K562 (cell line): ENCODE data around the gene BANP. TPM values are rescaled to one million over a fixed set of nuclear protein-coding genes. Genes with fewer than 3 reads are reported as not detected.

Source experiments
- ATAC-seq: fragments of 200-7000 bp; cut with Tn5 transposase; 3 replicates; pipeline ENCODE4 v1.9.1; 2020; ENCODE audit warnings: moderate library complexity
- BruUV-seq: library from RNA; stranded (reverse); fragments of 400-500 nt; replicated peaks from 2 replicates; lab custom pipeline; 2021; lab: Mats Ljungman, UMichigan
- CTCF ChIA-PET: fragments of 300-600 bp; formaldehyde crosslinking; extraction: SDS; loops from one replicate; lab custom pipeline; 2021; ENCODE audit warnings: low intra/inter-chr PET ratio; lab: Yijun Ruan, JAX
- POLR2A ChIA-PET: fragments of 300-600, 350-650 bp; sonication (Branson Sonifier 250); formaldehyde crosslinking; extraction: SDS; loops from one replicate; lab custom pipeline; 2021; ENCODE audit warnings: antibody characterized with exemption, inconsistent platforms; lab: Yijun Ruan, JAX
- DNase-seq, 4 experiments: peaks; one replicate each; pipeline versions ENCODE4 v3.0.0 to v3.0.0-alpha.2; 2011 to 2018; ENCODE audit warnings: low spot score in 3 of 4, mixed read lengths in 3 of 4; ENCODE audit errors: extremely low read depth in 1 of 4
- FAIRE-seq: peaks from 2 replicates; lab custom pipeline; 2011; peaks lifted over from hg19 to GRCh38; lab: Jason Lieb, UNC
- H2AFZ ChIP-seq: 2 replicates; pipeline ENCODE4 v1.6.0; 2011; ENCODE audit warnings: low read depth, low read length, control low read depth, inconsistent platforms
- H3K27ac ChIP-seq: fragments of 200-600 bp; 3 replicates; pipeline ENCODE4 v1.8.0; 2011; ENCODE audit warnings: low read depth, mild to moderate bottlenecking, control low read depth, inconsistent platforms, low read length, moderate library complexity, mixed read lengths; ENCODE audit errors: extremely low read depth
- H3K27me3 ChIP-seq, 2 experiments: fragments of 300-600 bp in 1 of 2; 2 replicates in 1 of 2; 3 replicates in 1 of 2; pipeline versions ENCODE4 v1.6.0 to v1.8.0; 2011; ENCODE audit warnings: inconsistent platforms in 2 of 2, low read length in 2 of 2, mild to moderate bottlenecking in 1 of 2, mixed read lengths in 1 of 2, moderate library complexity in 1 of 2; ENCODE audit not compliant: control insufficient read depth in 2 of 2, insufficient read depth in 2 of 2
- H3K36me3 ChIP-seq: fragments of 300-600 bp; 3 replicates; pipeline ENCODE4 v1.8.0; 2011; ENCODE audit warnings: mild to moderate bottlenecking, low read length, inconsistent platforms; ENCODE audit not compliant: control insufficient read depth, insufficient read depth
- H3K4me1 ChIP-seq, 2 experiments: fragments of 200-600 bp in 1 of 2; replicated peaks in 1 of 2; 2 replicates in 1 of 2; 3 replicates in 1 of 2; pipeline versions ENCODE4 v1.5.1 to v1.8.0; 2011; ENCODE audit warnings: inconsistent platforms in 2 of 2, low read length in 2 of 2, mild to moderate bottlenecking in 1 of 2, mixed read lengths in 1 of 2, moderate library complexity in 1 of 2; ENCODE audit not compliant: control insufficient read depth in 2 of 2, insufficient read depth in 2 of 2
- H3K4me2 ChIP-seq: 2 replicates; pipeline ENCODE4 v1.6.1; 2011; ENCODE audit warnings: low read length, control low read depth, inconsistent platforms, mixed read lengths; ENCODE audit not compliant: insufficient read depth
- H3K4me3 ChIP-seq: fragments of 200-600 bp; sonication (generic), shearing (Covaris generic); 2 replicates; pipeline ENCODE4 v1.5.1; 2016; ENCODE audit warnings: control low read depth, inconsistent platforms
- H3K79me2 ChIP-seq: fragments of 200-600 bp; 3 replicates; pipeline ENCODE4 v1.8.0; 2011; ENCODE audit warnings: low read length, inconsistent platforms; ENCODE audit not compliant: control insufficient read depth, insufficient read depth
- H3K9ac ChIP-seq, 2 experiments: 2 replicates each; pipeline versions ENCODE4 v1.6.0 to v1.6.1; 2011; ENCODE audit warnings: low read depth in 2 of 2, low read length in 2 of 2, control low read depth in 1 of 2, inconsistent platforms in 1 of 2, mild to moderate bottlenecking in 1 of 2, mixed read lengths in 1 of 2; ENCODE audit not compliant: insufficient read depth in 1 of 2
- H3K9me1 ChIP-seq: one replicate; pipeline ENCODE4 v1.6.0; 2011; ENCODE audit warnings: inconsistent platforms, mild to moderate bottlenecking, low read length, moderate library complexity; ENCODE audit not compliant: control insufficient read depth, insufficient read depth
- H3K9me3 ChIP-seq: replicated peaks from 2 replicates; pipeline ENCODE4 v1.5.1; 2011; ENCODE audit warnings: low read depth, low read length, inconsistent platforms; ENCODE audit not compliant: control insufficient read depth, insufficient read depth
- H4K20me1 ChIP-seq: replicated peaks from 2 replicates; pipeline ENCODE4 v1.6.1; 2011; ENCODE audit warnings: low read length, inconsistent platforms, mixed read lengths; ENCODE audit not compliant: control insufficient read depth, insufficient read depth
- BRD9 ChIP-seq: fragments of 450-650 bp; IDR thresholded peaks from 2 replicates; pipeline ENCODE4 v1.6.1; 2018; ENCODE audit warnings: low read depth; ENCODE audit not compliant: partially characterized antibody
- CAMTA2 ChIP-seq: fragments of 250-450 bp; sonication (Bioruptor Pico); conservative IDR thresholded peaks from 2 replicates; pipeline ENCODE4 v1.5.1; 2022
- CREM ChIP-seq: IDR thresholded peaks from 2 replicates; pipeline ENCODE4 v1.6.1; 2014; ENCODE audit warnings: antibody characterized with exemption, low read depth
- GTF2E2 ChIP-seq: fragments of 200-800 bp; sonication (Bioruptor generic); IDR thresholded peaks from 2 replicates; pipeline ENCODE4 v1.6.1; 2016; ENCODE audit warnings: missing genetic modification characterization, missing compliant biosample characterization
- NFATC3 ChIP-seq: fragments of 450-650 bp; IDR thresholded peaks from 2 replicates; pipeline ENCODE4 v1.6.1; 2017; ENCODE audit warnings: mild to moderate bottlenecking
- POLR3A ChIP-seq: IDR thresholded peaks from 2 replicates; pipeline ENCODE4 v1.6.1; 2011; ENCODE audit warnings: borderline replicate concordance, mild to moderate bottlenecking, moderate library complexity; ENCODE audit not compliant: insufficient read length, insufficient read depth; ENCODE audit errors: extremely low read depth
- ZNF263 ChIP-seq: sonication (generic); formaldehyde crosslinking; IDR thresholded peaks from 2 replicates; pipeline ENCODE4 v1.8.0; 2022; ENCODE audit warnings: mild to moderate bottlenecking, missing genetic modification reagents, borderline replicate concordance
- WGBS: fragments of 100-300 bp; shearing (Covaris generic); methylation state at CpG from one replicate; pipeline ENCODE4 v1.1.6; 2016; ENCODE audit warnings: low coverage, mixed read lengths; ENCODE audit not compliant: insufficient coverage; ENCODE audit errors: missing lambda C conversion rate; 5-methylcytosine and 5-hydroxymethylcytosine counted together
- in situ Hi-C: fragments of 300-500 bp; cut with MboI; formaldehyde crosslinking; loops from 4 replicates; pipeline ENCODE4 v1.15.0; 2018; ENCODE audit warnings: inconsistent platforms, mixed read lengths
- intact Hi-C: fragments of 100-400 bp; cut with micrococcal nuclease; formaldehyde crosslinking; loops from 2 replicates; pipeline ENCODE4 v1.14.2; 2022
- polyA plus RNA-seq, 8 experiments: library from polyadenylated mRNA; depleted of rRNA in 4 of 8; stranded (reverse) in 5 of 8; unstranded in 3 of 8; fragments of >200 nt; fragmentation: Nextera tagmentation in 2 of 8; fragmentation: Illumina TruSeq in 1 of 8; extraction: Ambion mirVana in 2 of 8; extraction: Trizol in 1 of 8; gene quantifications; 2 replicates each; pipeline versions ENCODE4 v1.2.1 to v1.2.3, GENCODE V29; 2011 to 2014; ENCODE audit warnings: inconsistent platforms in 1 of 8, missing spikeins in 1 of 8
- total RNA-seq, 7 experiments: library from RNA; depleted of rRNA in 6 of 7; stranded (reverse); fragments of >200 nt in 6 of 7; fragmentation: Illumina TruSeq in 2 of 7; extraction: Trizol in 2 of 7; gene quantifications; 2 replicates each; pipeline versions ENCODE4 v1.2.1 to v1.2.3, GENCODE V29; 2011 to 2021; ENCODE audit warnings: low replicate concordance in 1 of 7
- TF ChIP-seq, protein P1 (sequence below): sonication (generic); formaldehyde crosslinking; IDR thresholded peaks from 2 replicates; pipeline ENCODE4 v1.8.1; 2023; ENCODE audit warnings: mild to moderate bottlenecking, missing genetic modification reagents

Gene BANP
- total and polyA plus RNA-seq, 9 of the 15 experiments (the other 6 are each of a cell fraction or from before 2014, with no cell fraction given) = 4.6 to 22.1 (median 15.6) TPM

DNA sequence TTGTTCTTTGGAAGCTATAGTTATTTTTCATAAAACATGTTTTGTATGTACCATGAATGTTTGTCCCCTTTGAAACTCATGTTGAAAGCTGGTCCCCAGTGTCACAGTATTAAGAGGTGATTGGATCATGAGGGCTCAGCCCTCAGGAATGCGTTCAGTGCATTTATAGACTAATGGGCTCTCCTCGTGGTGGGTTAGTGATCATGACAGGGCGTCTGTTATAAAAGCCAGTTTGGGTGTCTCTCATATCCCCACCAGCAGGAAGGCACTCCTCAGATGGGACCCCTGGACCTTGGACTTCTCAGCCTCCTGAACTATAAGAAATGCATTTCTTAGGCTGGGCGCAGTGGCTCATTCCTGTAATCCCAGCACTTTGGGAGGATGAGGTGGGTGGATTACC lies 10.4 kb downstream of the BANP start:
- peak; percentile 42 for FAIRE-seq

More for the DNA sequence above, 10.4 kb downstream of the BANP start:
- Histone ChIP-seq H3K9me1 (no peaks in the 10 kb centered on the region), H3K27ac (no peak overlapping the region), H4K20me1 (peaks cover 10% of the 10 kb centered on the region; the same call in 1 of the 2 replicates)
- TF ChIP-seq CAMTA2 (CRISPR knock-in tag) (no peak), CREM (no peak), POLR3A (no peak), GTF2E2 (tag) (no peak), BRD9 (no peak), ZNF263 (no peak), NFATC3 (no peak)
- TF ChIP-seq, protein P1, sequence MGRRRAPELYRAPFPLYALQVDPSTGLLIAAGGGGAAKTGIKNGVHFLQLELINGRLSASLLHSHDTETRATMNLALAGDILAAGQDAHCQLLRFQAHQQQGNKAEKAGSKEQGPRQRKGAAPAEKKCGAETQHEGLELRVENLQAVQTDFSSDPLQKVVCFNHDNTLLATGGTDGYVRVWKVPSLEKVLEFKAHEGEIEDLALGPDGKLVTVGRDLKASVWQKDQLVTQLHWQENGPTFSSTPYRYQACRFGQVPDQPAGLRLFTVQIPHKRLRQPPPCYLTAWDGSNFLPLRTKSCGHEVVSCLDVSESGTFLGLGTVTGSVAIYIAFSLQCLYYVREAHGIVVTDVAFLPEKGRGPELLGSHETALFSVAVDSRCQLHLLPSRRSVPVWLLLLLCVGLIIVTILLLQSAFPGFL (CRISPR knock-in tag) = no peak
- TF ChIP-seq, all 486 proteins: peak for 0
- Histone ChIP-seq H2AFZ (no peak overlapping the region), H3K4me3 (no peak overlapping the region), H3K4me1 (peaks cover 5 to 45% of the 10 kb centered on the region in 2 experiments), H3K4me2 (no peak overlapping the region), H3K36me3 (peaks cover 13% of the 10 kb centered on the region; the same call in 2 of the 3 replicates), H3K79me2 (peaks cover 68% of the 10 kb centered on the region), H3K9me3 (no peaks in the 10 kb centered on the region), H3K9ac (no peak overlapping the region), H3K27me3 (no peaks in the 10 kb centered on the region)
- POLR2A ChIA-PET = interaction anchor here (0.9 to 1.9 kb wide), 2 partner anchors 9 to 11 kb away, joined by 5 to 7 read pairs; partner anchors contain the start of gene BANP
- no TSS peak for BruUV-seq
- no peak for ATAC-seq
- intact Hi-C loops = no loop called here
- CTCF ChIA-PET = no interaction called here
- WGBS = 85% methylated on average over 4 of the region's 4 CpGs
- no peak for DNase-seq
- in situ Hi-C loops = no loop called here
